ENCODE results near the gene CPNE5. TPM values are rescaled to one million over a fixed set of nuclear protein-coding genes. Genes with fewer than 3 reads are reported as not detected.

CPNE5 gene
- total RNA-seq, 1 donor from 2014 or later, result 6.6 TPM

GRCh38 chr6:36739947-36740817 lies 99.1 kb downstream of the CPNE5 start:
- Histone ChIP-seq H3K27ac (no peak overlapping the region), H3K9me3 (no peaks in the 10 kb centered on the region), H3K4me3 (no peak overlapping the region), H3K36me3 (no peaks in the 10 kb centered on the region), H3K4me1 (peaks cover 14% of the 10 kb centered on the region), H3K27me3 (no peaks in the 10 kb centered on the region)
- no peak for TF ChIP-seq POLR2A (IDR thresholded peaks at IDR 0.05)
- TF ChIP-seq POLR2AphosphoS5 (IDR thresholded peaks at IDR 0.05; ENCODE audit: insufficient read depth in 1 of 2, low read depth in 1 of 2), result no peak
- TF ChIP-seq CTCF (IDR thresholded peaks at IDR 0.05), result no peak
- intact Hi-C loops (cut with DNase I), result loop anchor here (5.0 kb wide), 1 partner anchor 58 kb away; no protein-coding TSS in a partner anchor
- DNase-seq (ENCODE audit: extremely low spot score in 2 of 2), result no peak

- intact Hi-C loops (cut with DNase I), result loop anchor here (5.0 kb wide), 1 partner anchor 56 kb away; no protein-coding TSS in a partner anchor
Observed at GRCh38 chr6:36738108-36738507, 101.1 kb downstream of the CPNE5 start.

GRCh38 chr6:36737043-36737785 lies 102.0 kb downstream of the CPNE5 start:
- Histone ChIP-seq H3K27me3 (no peaks in the 10 kb centered on the region), H3K27ac (no peak overlapping the region), H3K4me3 (no peak overlapping the region), H3K36me3 (no peaks in the 10 kb centered on the region), H3K9me3 (no peaks in the 10 kb centered on the region), H3K4me1 (peaks cover 20% of the 10 kb centered on the region)
- intact Hi-C loops (cut with DNase I), result loop anchor here (5.0 kb wide), 1 partner anchor 55 kb away; no protein-coding TSS in a partner anchor
- TF ChIP-seq POLR2A (IDR thresholded peaks at IDR 0.05) (no peak), CTCF (IDR thresholded peaks at IDR 0.05) (no peak), POLR2AphosphoS5 (IDR thresholded peaks at IDR 0.05; ENCODE audit: insufficient read depth in 1 of 2, low read depth in 1 of 2) (no peak)
- DNase-seq (ENCODE audit: extremely low spot score in 2 of 2), result no peak

More at GRCh38 chr6:36738108-36738507, 101.1 kb downstream of the CPNE5 start:
- peaks cover 20% of the 10 kb centered on the region for H3K4me1 ChIP-seq
- no peak overlapping the region for H3K4me3 ChIP-seq
- H3K27ac ChIP-seq, result no peak overlapping the region
- DNase-seq (ENCODE audit: extremely low spot score in 2 of 2), result no peak
- H3K27me3 ChIP-seq, result no peaks in the 10 kb centered on the region
- TF ChIP-seq POLR2A (IDR thresholded peaks at IDR 0.05) (no peak), CTCF (IDR thresholded peaks at IDR 0.05) (no peak), POLR2AphosphoS5 (IDR thresholded peaks at IDR 0.05; ENCODE audit: insufficient read depth in 1 of 2, low read depth in 1 of 2) (no peak)
- no peaks in the 10 kb centered on the region for H3K9me3 ChIP-seq
- H3K36me3 ChIP-seq, result no peaks in the 10 kb centered on the region

- Histone ChIP-seq H3K4me3 (peak overlapping the region; percentile 28 to 39), H3K27ac (peak overlapping the region; percentile 85), H3K36me3 (no peaks in the 10 kb centered on the region), H3K4me1 (peaks cover 20% of the 10 kb centered on the region), H3K27me3 (no peaks in the 10 kb centered on the region), H3K9me3 (no peaks in the 10 kb centered on the region)
- intact Hi-C loops (cut with DNase I), result loop anchor here (5.0 kb wide), 1 partner anchor 53 kb away; no protein-coding TSS in a partner anchor
- DNase-seq (ENCODE audit: extremely low spot score in 2 of 2), result peak in 1 of 2 donors; percentile 98
- TF ChIP-seq POLR2A (IDR thresholded peaks at IDR 0.05) (peak in 1 of 2 donors; percentile 18), POLR2AphosphoS5 (IDR thresholded peaks at IDR 0.05; ENCODE audit: insufficient read depth in 1 of 2, low read depth in 1 of 2) (peak in 1 of 2 donors; percentile 83), CTCF (IDR thresholded peaks at IDR 0.05) (peak in 1 of 3 experiments; percentile 36)
Observed at GRCh38 chr6:36735110-36736071, 103.9 kb downstream of the CPNE5 start.

All from vagina (tissue), 2 donors.